Measurements from ENCODE around the gene PPP2R3B.

GRCh38 chrX:370963-371745 is 15.6 kb downstream of the PPP2R3B start:
- no peak for TF ChIP-seq POLR2AphosphoS5 (IDR thresholded peaks at IDR 0.05; ENCODE audit: low read depth, low read length)
- TF ChIP-seq ZFX (IDR thresholded peaks at IDR 0.05), result no peak
- no peak for TF ChIP-seq JUND (IDR thresholded peaks at IDR 0.05)
- TF ChIP-seq REST (IDR thresholded peaks at IDR 0.05; ENCODE audit: low read depth), result no peak
- TF ChIP-seq CTCF (IDR thresholded peaks at IDR 0.05 in 2 of 3, conservative IDR thresholded peaks at IDR 0.05 in 1 of 3; ENCODE audit: borderline replicate concordance in 1 of 3, insufficient read depth in 1 of 3, low read depth in 2 of 3, low read length in 2 of 3), result no peak
- no peak for TF ChIP-seq EZH2 (IDR thresholded peaks at IDR 0.05)
- TF ChIP-seq CEBPB (IDR thresholded peaks at IDR 0.05; ENCODE audit: low read depth), result no peak

Measured in HCT116 (cell line).